ES-I3 (cell line): Measurements from ENCODE around the gene LYZL1.
"Not testable (repeated sequence)": the region's sequence is repeated elsewhere in the genome, so short reads cannot be mapped to it uniquely, and the experiment has no call there.

Experiments
- H3K36me3 ChIP-seq: 2 replicates; pipeline ENCODE4 v1.6.1; 2013; ENCODE audit warnings: mild to moderate bottlenecking, low read length, control low read depth, moderate library complexity; ENCODE audit not compliant: insufficient read depth
- H3K4me1 ChIP-seq: 2 replicates; pipeline ENCODE4 v1.6.1; 2013; ENCODE audit warnings: mild to moderate bottlenecking, control low read depth, low read length; ENCODE audit not compliant: insufficient read depth
- H3K9ac ChIP-seq: 2 replicates; pipeline ENCODE4 v1.6.1; 2013; ENCODE audit warnings: low read depth, mild to moderate bottlenecking, low read length, moderate library complexity
- H3K9me3 ChIP-seq: 2 replicates; pipeline ENCODE4 v1.6.1; 2013; ENCODE audit warnings: mild to moderate bottlenecking, low read length, moderate library complexity; ENCODE audit not compliant: control insufficient read depth, insufficient read depth

The LYZL1 gene

DNA sequence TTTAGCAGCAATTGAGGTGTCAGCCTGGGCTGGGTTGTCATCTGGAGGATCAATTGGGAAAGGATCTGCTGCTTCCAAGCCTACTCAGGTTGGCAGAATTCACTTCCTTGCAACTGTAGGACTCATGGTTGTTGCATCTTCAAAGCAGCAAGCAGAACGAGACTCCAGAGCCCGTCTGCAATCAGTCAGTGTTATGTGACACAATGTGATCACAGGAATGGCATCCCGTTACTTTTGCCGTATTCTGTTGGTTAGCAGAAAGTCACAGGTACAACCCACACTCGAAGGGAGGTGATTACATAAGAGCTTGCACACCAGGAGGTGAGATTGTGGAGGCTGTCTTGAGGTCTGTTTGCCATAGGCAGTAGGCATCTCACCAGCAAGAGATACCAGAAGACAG is 15.4 kb upstream of the LYZL1 start:
- H3K4me1 ChIP-seq, result peaks cover 16% of the 10 kb centered on the region
- no peaks in the 10 kb centered on the region for H3K36me3 ChIP-seq
- H3K9ac ChIP-seq, result no peak overlapping the region
- H3K9me3 ChIP-seq, result peaks cover 3% of the 10 kb centered on the region; the same call in 1 of the 2 replicates

DNA sequence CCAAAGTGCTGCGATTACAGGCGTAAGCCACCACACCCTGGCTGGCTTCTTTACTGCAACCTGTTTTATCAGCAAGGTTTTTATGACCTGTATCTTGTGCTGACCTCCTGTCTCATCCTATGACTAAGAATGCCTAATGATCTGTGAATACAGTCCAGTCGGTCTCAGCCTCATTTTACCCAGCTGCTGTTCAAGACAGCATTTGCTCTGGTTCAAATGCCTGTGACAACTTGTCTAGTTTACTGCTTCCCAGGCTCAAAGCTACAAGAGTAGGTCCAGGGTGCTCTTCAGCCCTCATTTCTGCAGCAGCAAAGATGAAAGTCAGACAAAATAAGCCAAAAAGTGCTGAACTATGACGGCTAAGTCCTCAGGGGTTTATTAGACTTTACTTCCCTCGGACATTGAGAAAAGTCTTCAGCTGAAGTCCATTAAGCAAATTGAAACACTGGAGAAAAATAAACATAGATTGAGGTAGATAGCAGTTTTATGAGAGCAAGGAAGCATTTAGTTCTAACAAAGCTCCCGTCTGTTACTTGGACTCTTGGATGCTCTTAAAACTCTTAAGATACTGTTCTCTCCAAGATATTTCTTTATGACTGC is 12.5 kb upstream of the LYZL1 start:
- Histone ChIP-seq H3K9me3 (no peaks in the 10 kb centered on the region), H3K9ac (no peak overlapping the region), H3K36me3 (no peaks in the 10 kb centered on the region), H3K4me1 (peaks cover 16% of the 10 kb centered on the region)

DNA sequence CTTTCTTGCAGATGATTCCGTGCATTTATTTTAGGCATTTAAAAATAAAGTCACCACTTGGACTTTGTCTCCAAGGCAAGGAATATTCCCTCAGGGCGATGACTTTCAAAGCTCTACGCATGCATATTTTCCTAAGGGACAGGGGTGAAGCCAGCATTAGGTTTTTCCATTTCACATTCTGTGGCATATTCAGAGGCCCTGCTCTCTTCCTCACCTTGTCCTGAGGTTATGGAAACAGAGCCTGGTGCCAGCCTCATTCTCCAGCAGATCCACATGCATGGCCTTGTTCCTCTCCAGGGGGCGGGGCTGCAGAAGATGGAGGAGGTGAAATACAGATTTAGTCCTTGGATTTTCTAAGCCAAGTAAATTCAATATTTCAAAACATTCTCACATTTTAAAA is 11.6 kb upstream of the LYZL1 start:
- Histone ChIP-seq H3K9ac (no peak overlapping the region), H3K9me3 (no peaks in the 10 kb centered on the region), H3K4me1 (peaks cover 16% of the 10 kb centered on the region), H3K36me3 (no peaks in the 10 kb centered on the region)

DNA sequence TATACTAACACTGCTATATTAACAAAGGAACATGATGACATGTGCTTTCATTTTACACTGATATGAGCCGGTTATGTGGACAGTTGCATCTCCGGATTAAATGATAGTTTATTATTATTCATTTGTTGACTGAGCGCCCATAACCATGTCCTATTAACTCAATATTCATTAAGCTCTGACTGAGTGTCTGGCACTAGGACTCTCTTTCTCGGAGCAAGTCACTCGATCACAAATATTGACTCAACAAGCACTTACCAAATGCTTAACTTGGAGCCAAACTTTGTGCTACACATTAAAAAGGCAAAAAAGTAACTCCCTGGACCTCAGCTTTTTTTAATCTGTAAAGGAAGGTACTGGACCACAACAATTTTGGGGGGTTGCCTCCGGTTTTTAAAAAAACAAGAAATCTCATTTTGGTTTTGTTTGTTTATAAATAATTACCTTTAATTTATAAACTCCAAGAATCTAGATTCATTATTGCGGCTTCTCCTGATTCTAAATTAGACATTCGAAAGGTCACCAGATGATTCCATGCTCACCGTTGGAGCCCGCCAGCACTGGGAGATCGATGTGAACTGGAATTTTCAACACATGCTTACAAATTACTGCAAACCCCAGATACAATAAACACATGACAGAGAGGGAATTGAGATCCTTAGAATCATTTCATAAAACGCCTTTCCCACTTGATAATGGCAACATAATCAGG is 8.9 kb upstream of the LYZL1 start:
- Histone ChIP-seq H3K36me3 (no peaks in the 10 kb centered on the region), H3K9me3 (no peaks in the 10 kb centered on the region), H3K9ac (no peak overlapping the region), H3K4me1 (peaks cover 16% of the 10 kb centered on the region)

DNA sequence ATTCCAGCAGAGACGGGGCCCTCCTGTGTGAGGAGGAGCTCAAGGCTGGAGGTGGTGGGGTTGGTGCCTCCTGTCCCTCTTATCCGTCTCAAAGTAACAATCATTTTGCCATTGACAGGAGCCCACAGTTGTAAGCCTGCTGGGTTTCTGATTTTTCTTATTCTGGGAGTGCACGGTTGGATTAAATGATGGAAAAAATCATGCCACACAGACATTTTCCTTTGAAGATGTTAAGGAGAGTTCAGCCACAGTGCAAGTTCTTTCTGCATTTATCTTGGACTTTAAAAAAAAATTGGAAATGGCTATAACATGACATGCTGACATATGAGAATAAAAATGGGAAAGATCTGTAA is 8.4 kb upstream of the LYZL1 start:
- Histone ChIP-seq H3K9ac (no peak overlapping the region), H3K36me3 (no peaks in the 10 kb centered on the region), H3K4me1 (peaks cover 19% of the 10 kb centered on the region), H3K9me3 (no peaks in the 10 kb centered on the region)

DNA sequence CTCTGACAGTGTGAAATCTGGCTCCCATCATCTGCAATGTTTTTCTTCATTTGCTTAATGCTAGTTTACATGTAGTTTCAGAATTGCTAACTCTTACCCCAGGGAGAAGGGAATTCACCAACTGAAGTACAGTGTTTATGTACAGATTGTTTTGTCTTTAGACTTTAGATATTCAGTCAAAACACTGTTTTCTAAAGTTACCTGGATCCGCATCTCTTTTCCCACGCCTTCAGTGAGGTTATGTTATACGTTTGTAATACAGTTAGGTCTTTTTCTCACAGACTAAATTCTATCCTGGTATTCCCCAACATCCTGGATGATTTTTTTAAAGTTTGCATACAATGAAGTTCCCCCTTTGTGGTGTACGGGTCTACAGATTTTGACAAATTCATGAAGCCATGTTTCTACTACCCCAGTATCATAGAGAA is 3.2 kb upstream of the LYZL1 start:
- no peak overlapping the region for H3K9ac ChIP-seq
- no peaks in the 10 kb centered on the region for H3K36me3 ChIP-seq
- peaks cover 4% of the 10 kb centered on the region; the same call in 1 of the 2 replicates for H3K4me1 ChIP-seq
- H3K9me3 ChIP-seq, result no peaks in the 10 kb centered on the region

DNA sequence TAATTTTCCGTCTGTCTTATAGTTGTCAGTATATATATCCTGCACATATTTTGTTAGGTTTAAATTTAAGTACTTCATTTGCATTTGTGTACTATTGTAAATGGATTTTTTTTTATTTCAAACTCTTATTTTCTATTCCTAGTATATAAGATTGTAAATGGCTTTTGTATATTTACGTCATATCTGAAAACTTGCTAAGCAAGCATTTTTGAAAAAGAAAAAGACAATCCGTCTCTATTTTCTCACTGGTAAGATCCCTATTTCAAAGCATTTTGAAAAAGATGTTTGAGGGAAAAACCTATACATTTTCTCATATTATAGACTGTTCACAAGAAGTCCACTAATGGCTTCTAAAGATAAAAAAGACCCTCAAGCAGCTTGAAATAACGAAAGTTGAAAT is 1.2 kb upstream of the LYZL1 start:
- Histone ChIP-seq H3K9ac (no peak overlapping the region), H3K36me3 (no peaks in the 10 kb centered on the region), H3K9me3 (no peaks in the 10 kb centered on the region), H3K4me1 (peaks cover 4% of the 10 kb centered on the region; the same call in 1 of the 2 replicates)

DNA sequence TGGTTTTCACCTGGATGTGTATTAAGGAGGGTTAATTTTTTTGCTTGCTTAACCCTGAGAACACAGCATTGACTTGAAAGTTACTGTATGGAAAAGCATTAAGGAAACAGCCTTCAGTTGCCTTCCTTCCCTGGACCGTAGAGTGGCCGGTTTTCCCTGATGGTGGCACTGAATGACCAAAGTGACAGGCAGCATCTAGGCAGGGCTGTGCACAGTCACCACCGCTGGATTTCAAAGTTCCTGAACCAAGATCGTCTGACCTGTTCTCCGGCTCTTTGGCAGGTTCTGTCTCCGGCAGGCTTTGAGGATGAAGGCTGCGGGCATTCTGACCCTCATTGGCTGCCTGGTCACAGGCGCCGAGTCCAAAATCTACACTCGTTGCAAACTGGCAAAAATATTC is 2.7 kb downstream of the LYZL1 start:
- not testable (repeated sequence) for H3K9me3 ChIP-seq, H3K9ac ChIP-seq, H3K4me1 ChIP-seq, H3K36me3 ChIP-seq

DNA sequence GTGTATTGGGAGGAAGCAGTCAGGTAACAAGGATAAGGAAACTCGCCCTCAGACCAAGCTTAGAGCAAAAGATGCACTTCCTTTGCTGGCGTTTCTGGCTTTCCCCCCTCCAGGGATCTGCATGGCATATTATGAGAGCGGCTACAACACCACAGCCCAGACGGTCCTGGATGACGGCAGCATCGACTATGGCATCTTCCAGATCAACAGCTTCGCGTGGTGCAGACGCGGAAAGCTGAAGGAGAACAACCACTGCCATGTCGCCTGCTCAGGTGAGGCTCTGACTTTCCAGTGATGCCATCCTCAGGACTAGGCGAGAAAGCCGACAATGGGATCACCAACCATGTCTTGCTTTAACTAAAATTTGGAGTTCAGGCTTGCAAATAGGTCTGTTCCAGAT is 3.5 kb downstream of the LYZL1 start:
- H3K36me3 ChIP-seq, H3K9ac ChIP-seq, H3K9me3 ChIP-seq, H3K4me1 ChIP-seq: not testable (repeated sequence)

DNA sequence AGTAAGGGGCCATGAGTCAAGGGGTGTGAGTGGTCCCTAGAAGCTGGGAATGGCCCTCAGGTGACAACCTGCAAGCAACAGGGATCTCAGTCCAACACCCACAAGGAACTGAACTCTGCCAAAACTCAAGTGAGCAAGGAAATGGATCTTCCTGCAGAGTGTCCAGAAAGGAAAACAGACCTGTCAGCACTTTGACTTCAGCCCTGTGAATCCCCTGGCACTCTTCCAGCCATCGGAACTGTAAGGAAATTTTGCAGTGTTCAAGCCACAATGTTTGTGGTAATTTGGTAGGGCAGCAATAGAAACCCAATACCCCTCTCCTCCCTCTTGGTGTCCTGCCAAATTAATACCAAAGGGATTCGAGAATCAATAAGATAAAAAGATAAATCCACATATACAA is 6.9 kb downstream of the LYZL1 start:
- Histone ChIP-seq H3K36me3 (no peaks in the 10 kb centered on the region), H3K9me3 (peaks cover 16% of the 10 kb centered on the region), H3K4me1 (no peaks in the 10 kb centered on the region), H3K9ac (no peak overlapping the region)

DNA sequence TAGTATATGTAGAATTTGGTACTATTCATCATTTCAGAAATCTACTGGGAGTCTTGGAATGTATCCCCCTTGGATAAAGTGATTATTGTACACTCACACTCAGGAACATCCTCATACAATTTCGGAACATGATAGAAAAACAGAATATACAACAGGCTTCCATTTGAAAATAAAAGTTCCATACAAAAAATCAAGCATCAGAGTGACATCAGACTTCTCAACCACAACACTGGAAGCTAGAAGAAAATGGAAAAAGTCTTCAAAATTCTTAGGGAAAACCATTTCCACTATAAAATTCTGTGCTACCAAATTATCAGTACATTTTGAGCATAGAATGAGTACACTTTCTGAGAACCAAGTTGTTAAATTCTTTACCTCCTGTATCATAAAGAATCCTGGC is 8.8 kb downstream of the LYZL1 start:
- H3K36me3 ChIP-seq, result 0 out of 2 replicates have a peak, but pooled peaks cover under 1% of the 10 kb centered on the region
- no peak overlapping the region for H3K9ac ChIP-seq
- H3K4me1 ChIP-seq, result no peaks in the 10 kb centered on the region
- peaks cover 28% of the 10 kb centered on the region for H3K9me3 ChIP-seq

DNA sequence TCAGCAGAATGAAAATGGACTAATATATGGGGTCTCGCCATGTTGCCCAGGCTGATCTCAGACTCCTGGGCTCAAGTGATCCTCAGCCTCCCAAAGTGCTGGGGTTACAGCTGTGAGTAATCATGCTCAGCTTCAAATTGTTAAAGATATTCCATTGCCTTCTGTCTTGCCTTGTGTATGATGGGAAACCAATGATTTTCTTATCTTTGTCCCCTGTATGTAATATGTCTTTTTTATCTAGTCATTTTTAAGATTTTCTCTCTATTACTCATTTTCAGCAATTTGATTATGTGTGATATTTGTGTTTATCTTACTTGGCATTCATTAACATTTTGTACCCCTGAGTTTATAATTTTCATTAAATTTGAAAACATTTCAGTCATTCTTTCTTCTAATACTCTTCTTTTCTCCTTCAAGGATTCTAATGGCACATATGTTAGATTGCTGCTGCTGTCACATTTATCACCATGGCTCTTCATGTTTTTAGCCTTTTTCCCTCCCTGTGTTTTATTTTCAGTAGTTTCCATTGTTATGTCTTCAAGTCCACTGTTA is 12.6 kb downstream of the LYZL1 start:
- Histone ChIP-seq H3K9ac (no peak overlapping the region), H3K9me3 (peaks cover 29% of the 10 kb centered on the region), H3K4me1 (no peaks in the 10 kb centered on the region; the same call in 1 of the 2 replicates), H3K36me3 (0 out of 2 replicates have a peak, but pooled peaks cover 3% of the 10 kb centered on the region)

DNA sequence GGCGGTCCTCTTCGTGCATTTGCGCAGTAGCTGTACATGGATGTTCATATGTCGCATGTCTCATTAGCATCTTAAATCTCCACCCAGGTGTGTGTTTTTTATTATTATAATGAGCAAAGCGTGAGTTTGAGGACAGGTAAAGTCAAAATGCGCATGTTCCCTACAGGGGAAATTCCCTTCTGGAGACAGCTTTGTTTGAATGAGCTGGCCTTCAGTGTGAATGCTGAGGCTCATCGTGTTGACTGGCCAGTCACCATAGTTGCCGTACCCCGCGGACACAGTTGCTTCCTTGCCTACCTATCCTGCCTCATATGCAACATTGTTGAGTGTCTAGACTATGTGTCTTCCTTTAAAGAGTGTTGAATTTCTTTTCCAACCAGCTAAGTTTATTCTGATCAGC is 13.6 kb downstream of the LYZL1 start:
- Histone ChIP-seq H3K9me3 (peaks cover 25% of the 10 kb centered on the region), H3K4me1 (no peaks in the 10 kb centered on the region; the same call in 1 of the 2 replicates), H3K36me3 (0 out of 2 replicates have a peak, but pooled peaks cover 3% of the 10 kb centered on the region), H3K9ac (no peak overlapping the region)

DNA sequence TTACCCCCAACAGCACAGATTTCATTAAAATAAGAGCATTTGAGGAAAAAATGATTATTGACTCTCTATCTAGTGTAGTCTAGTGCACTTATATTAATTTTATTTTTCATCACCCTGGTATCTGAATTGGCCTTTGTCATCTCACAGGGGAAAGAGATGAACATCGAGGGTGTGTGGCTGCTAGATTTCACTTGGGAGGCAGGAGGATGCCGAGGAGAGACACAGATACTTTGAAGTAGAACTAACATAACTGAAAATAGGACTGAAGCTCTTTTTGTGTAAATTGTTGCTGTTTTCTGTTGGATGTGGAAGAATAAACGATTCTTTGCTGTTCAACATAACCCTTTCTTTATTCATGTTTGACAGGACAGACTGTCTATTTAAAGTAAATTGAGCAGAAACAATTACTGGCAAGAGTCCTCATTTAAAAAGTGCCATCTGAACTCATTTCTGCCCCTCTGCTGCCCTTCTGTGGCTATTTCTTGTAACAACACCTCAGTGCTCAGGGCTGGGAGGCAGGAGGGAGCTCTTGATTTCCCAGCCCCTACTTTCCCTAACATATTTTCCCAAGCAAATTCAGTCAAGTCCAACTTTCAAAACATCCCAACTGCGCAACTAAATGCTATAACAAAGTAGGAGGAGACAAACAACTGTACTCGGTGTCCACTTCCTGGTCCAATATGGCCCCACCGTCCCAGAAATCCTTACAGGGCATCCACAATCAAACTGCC is 15.6 kb downstream of the LYZL1 start:
- no peaks in the 10 kb centered on the region; the same call in 1 of the 2 replicates for H3K4me1 ChIP-seq
- peaks cover 14% of the 10 kb centered on the region for H3K9me3 ChIP-seq
- 0 out of 2 replicates have a peak, but pooled peaks cover 3% of the 10 kb centered on the region for H3K36me3 ChIP-seq
- no peak overlapping the region for H3K9ac ChIP-seq
